ENCODE data around the gene PSME4.
A peak's percentile ranks its signal among the peaks of the same experiment; 100 is the strongest.

The PSME4 gene

GRCh38 chr2:53827398-53828175, 143.2 kb downstream of the PSME4 start:
- no peak for DNase-seq

- no peak for DNase-seq
These were observed 144.0 kb downstream of the PSME4 start for GRCh38 chr2:53826587-53827397.

- DNase-seq: no peak
These were observed 144.8 kb downstream of the PSME4 start for GRCh38 chr2:53826030-53826410.

GRCh38 chr2:53823639-53824038, 147.2 kb downstream of the PSME4 start:
- peak in 1 of 2 donors; percentile 10 for DNase-seq

- DNase-seq: no peak
These were observed 149.0 kb downstream of the PSME4 start for GRCh38 chr2:53821810-53822209.

GRCh38 chr2:53820711-53821110, 150.1 kb downstream of the PSME4 start:
- no peak for DNase-seq

GRCh38 chr2:53820048-53820447, 150.7 kb downstream of the PSME4 start:
- no peak for DNase-seq

- DNase-seq: no peak
These were observed 151.2 kb downstream of the PSME4 start for GRCh38 chr2:53819634-53820033.

GRCh38 chr2:53818854-53819435, 151.8 kb downstream of the PSME4 start:
- no peak for DNase-seq

All from stimulated activated CD4-positive, alpha-beta T cell treated with anti-CD3 and anti-CD28 coated beads, Interleukin-2, amount 100 ng/mL, for 48 hours (primary cell).